Measurements from ENCODE around the gene CBY1.

DNA sequence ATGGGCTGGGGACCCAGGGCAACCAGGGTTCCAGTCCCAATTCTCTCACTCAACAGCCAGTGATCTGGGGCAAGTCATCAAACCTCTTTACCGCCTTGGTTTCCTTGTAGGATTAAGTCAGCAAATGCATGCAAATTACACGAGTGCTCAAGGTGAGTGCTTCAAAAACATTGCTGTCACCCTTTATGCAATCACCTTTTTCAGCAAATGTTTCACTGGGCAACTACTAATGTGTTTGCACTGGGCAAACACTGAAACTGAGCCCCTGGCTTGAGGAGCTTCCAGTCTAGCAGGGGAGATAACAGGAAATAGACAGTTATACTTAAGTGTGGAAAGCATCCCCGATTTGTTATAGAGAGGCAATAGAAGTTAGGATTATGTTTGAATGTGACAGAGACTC, 48.8 kb upstream of the CBY1 start:
- TF ChIP-seq, protein P1, sequence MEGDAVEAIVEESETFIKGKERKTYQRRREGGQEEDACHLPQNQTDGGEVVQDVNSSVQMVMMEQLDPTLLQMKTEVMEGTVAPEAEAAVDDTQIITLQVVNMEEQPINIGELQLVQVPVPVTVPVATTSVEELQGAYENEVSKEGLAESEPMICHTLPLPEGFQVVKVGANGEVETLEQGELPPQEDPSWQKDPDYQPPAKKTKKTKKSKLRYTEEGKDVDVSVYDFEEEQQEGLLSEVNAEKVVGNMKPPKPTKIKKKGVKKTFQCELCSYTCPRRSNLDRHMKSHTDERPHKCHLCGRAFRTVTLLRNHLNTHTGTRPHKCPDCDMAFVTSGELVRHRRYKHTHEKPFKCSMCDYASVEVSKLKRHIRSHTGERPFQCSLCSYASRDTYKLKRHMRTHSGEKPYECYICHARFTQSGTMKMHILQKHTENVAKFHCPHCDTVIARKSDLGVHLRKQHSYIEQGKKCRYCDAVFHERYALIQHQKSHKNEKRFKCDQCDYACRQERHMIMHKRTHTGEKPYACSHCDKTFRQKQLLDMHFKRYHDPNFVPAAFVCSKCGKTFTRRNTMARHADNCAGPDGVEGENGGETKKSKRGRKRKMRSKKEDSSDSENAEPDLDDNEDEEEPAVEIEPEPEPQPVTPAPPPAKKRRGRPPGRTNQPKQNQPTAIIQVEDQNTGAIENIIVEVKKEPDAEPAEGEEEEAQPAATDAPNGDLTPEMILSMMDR (IDR thresholded peaks at IDR 0.05): no peak
- TF ChIP-seq POLR2AphosphoS5 (IDR thresholded peaks at IDR 0.05): no peak
- no peak for TF ChIP-seq POLR2A (IDR thresholded peaks at IDR 0.05)
